Naive thymus-derived CD4-positive, alpha-beta T cell (primary cell): ENCODE measurements around the gene GPR25. TPM values are rescaled to one million over a fixed set of nuclear protein-coding genes. Genes with fewer than 3 reads are reported as not detected.

ENCODE experiments used
- ATAC-seq: fragments of 150-1000 bp; cut with Tn5 transposase; 2 replicates; pipeline ENCODE4 v1.10.0; 2021; ENCODE audit warnings: mild to moderate bottlenecking, moderate library complexity
- CTCF ChIA-PET: fragments of 350-600 bp; sonication (Branson Sonifier 250); formaldehyde crosslinking; loops from one replicate; lab custom pipeline; 2021; ENCODE audit warnings: antibody characterized with exemption; lab: Charles Lee
- POLR2A ChIA-PET: fragments of 350-600 bp; sonication (Branson Sonifier 250); formaldehyde crosslinking; loops from one replicate; lab custom pipeline; 2021; ENCODE audit warnings: antibody characterized with exemption, inconsistent platforms; lab: Charles Lee
- DNase-seq, 9 donors: peaks; one replicate each; pipeline versions ENCODE4 v3.0.0 to v3.0.0-alpha.2; 2020 to 2022; ENCODE audit warnings: mixed read lengths in 1 of 9
- H3K27ac ChIP-seq: one replicate; pipeline ENCODE4 v1.7.0; 2013; ENCODE audit warnings: mild to moderate bottlenecking, low read depth, low read length, moderate library complexity
- H3K27me3 ChIP-seq, 2 donors: one replicate each; pipeline ENCODE4 v1.7.0; 2013; ENCODE audit warnings: low read length in 2 of 2, mild to moderate bottlenecking in 2 of 2, moderate library complexity in 2 of 2; ENCODE audit not compliant: control insufficient read depth in 2 of 2, insufficient read depth in 2 of 2
- H3K36me3 ChIP-seq, 3 experiments: 1 replicate in 2 of 3; 2 replicates in 1 of 3; pipeline ENCODE4 v1.7.0; 2013; ENCODE audit warnings: low read length in 3 of 3, mild to moderate bottlenecking in 3 of 3, moderate library complexity in 1 of 3; ENCODE audit not compliant: insufficient read depth in 3 of 3, control insufficient read depth in 2 of 3
- H3K4me1 ChIP-seq, 2 donors: one replicate each; pipeline ENCODE4 v1.7.0; 2013; ENCODE audit warnings: low read length in 2 of 2, mild to moderate bottlenecking in 2 of 2, moderate library complexity in 1 of 2; ENCODE audit not compliant: control insufficient read depth in 2 of 2, insufficient read depth in 2 of 2
- H3K4me3 ChIP-seq: 2 replicates; pipeline ENCODE4 v1.7.0; 2013; ENCODE audit warnings: mild to moderate bottlenecking, low read length
- H3K9me3 ChIP-seq, 3 experiments: 1 replicate in 2 of 3; 2 replicates in 1 of 3; pipeline ENCODE4 v1.7.0; 2013; ENCODE audit warnings: low read length in 3 of 3; ENCODE audit not compliant: control insufficient read depth in 2 of 3
- H3K27ac Mint-ChIP-seq, 9 donors: one replicate each; pipeline ENCODE4 v1.8.0; 2020 to 2022; ENCODE audit warnings: mixed read lengths in 9 of 9, mild to moderate bottlenecking in 8 of 9, moderate library complexity in 5 of 9, inconsistent platforms in 2 of 9
- H3K27me3 Mint-ChIP-seq, 5 donors: one replicate each; pipeline ENCODE4 v1.8.0; 2021 to 2022; ENCODE audit warnings: mixed read lengths in 5 of 5, mild to moderate bottlenecking in 1 of 5
- H3K36me3 Mint-ChIP-seq, 5 donors: one replicate each; pipeline ENCODE4 v1.8.0; 2020 to 2022; ENCODE audit warnings: mixed read lengths in 5 of 5, mild to moderate bottlenecking in 3 of 5, inconsistent platforms in 1 of 5
- H3K4me1 Mint-ChIP-seq, 7 donors: one replicate each; pipeline ENCODE4 v1.8.0; 2020 to 2022; ENCODE audit warnings: mixed read lengths in 7 of 7, mild to moderate bottlenecking in 3 of 7, inconsistent platforms in 1 of 7
- H3K4me3 Mint-ChIP-seq, 10 donors: one replicate each; pipeline ENCODE4 v1.8.0; 2020 to 2022; ENCODE audit warnings: mild to moderate bottlenecking in 10 of 10, mixed read lengths in 10 of 10, moderate library complexity in 6 of 10, inconsistent platforms in 2 of 10
- H3K9me3 Mint-ChIP-seq, 11 donors: one replicate each; pipeline ENCODE4 v1.8.0; 2020 to 2022; ENCODE audit warnings: mixed read lengths in 11 of 11, mild to moderate bottlenecking in 4 of 11, inconsistent platforms in 1 of 11, moderate library complexity in 1 of 11
- intact Hi-C, 2 donors: fragments of 100-400 bp; cut with micrococcal nuclease; formaldehyde crosslinking; loops; one replicate each; pipeline ENCODE4 v1.15.1; 2023
- polyA plus RNA-seq, 2 donors: library from polyadenylated mRNA; unstranded; fragments of 300-500 nt; fragmentation: Illumina TruSeq; gene quantifications; one replicate each; pipeline ENCODE4 v1.2.3, GENCODE V29; 2021
- total RNA-seq, 6 experiments: library from RNA in 5 of 6; stranded (reverse) in 5 of 6; gene quantifications; 1 replicate in 5 of 6; 2 replicates in 1 of 6; pipeline ENCODE4 v1.2.3 and lab custom pipeline; 2021 to 2026

The GPR25 gene
- total and polyA plus RNA-seq, 7 experiments from 2014 or later: 0.48 to 1.8 (median 0.99) TPM; not detected in 1

DNA sequence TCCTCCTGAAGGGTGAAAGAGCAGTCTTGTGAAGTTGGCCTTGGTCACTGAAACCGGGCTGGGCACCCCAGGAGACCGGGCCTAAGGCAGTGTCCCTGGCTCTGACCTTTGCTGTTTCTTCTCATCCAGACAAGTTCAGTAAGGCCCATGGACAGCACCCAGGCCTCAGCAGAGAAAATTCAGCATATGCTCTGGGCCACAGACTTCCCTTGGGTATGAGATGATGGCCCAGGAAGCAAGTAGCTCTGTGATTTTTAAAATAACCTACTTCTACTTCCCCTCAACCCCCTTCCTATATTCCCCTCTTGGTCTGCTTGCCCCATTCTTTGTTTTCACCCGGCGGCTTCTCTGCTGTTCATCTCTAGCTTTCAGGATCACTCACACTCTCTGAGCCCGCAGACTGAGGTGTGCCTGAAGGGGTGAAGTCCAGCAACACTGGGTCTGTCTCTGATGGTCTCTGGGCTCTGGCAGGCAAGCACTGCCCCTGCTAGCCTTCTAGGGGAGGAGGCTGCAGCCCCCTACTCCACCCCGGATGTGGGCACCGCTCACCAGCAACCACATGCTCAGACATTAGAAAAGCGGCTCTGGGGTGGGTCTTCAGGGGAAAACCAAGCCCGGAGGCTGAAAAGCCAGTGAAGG, 2.9 kb upstream of the GPR25 start:
- ChIA-PET CTCF (no interaction called here), POLR2A (no interaction called here)
- Mint-ChIP-seq H3K27me3 (peaks cover 22 to 57% (median 25%) of the 10 kb centered on the region in 5 donors), H3K36me3 (peaks cover 0 to 4% (median 0%) of the 10 kb centered on the region in 5 donors), H3K4me1 (peaks cover 8 to 34% (median 15%) of the 10 kb centered on the region in 7 donors), H3K27ac (peak overlapping the region in 2 of 9 donors; percentile 28), H3K4me3 (no peak overlapping the region), H3K9me3 (no peaks in the 10 kb centered on the region)
- Histone ChIP-seq H3K9me3 (no peaks in the 10 kb centered on the region), H3K27me3 (no peaks in the 10 kb centered on the region), H3K4me1 (peaks cover 7 to 31% of the 10 kb centered on the region in 2 donors), H3K4me3 (no peak overlapping the region), H3K36me3 (no peaks in the 10 kb centered on the region), H3K27ac (no peak overlapping the region)
- intact Hi-C loops: no loop called here
- no peak for DNase-seq
- peak; percentile 28 for ATAC-seq

DNA sequence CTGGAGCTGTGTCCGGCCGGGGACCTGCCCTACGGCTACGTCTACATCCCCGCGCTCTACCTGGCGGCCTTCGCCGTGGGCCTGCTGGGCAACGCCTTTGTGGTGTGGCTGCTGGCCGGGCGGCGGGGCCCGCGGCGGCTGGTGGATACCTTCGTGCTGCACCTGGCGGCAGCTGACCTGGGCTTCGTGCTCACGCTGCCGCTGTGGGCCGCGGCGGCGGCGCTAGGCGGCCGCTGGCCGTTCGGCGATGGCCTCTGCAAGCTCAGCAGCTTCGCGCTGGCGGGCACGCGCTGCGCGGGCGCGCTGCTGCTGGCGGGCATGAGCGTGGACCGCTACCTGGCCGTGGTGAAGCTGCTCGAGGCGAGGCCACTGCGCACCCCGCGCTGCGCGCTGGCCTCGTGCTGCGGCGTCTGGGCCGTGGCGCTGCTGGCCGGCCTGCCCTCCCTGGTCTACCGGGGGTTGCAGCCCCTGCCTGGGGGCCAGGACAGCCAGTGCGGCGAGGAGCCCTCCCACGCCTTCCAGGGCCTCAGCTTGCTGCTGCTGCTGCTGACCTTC, 412 bp downstream of the GPR25 start:
- Histone ChIP-seq H3K36me3 (no peaks in the 10 kb centered on the region), H3K4me3 (no peak overlapping the region), H3K27ac (no peak overlapping the region), H3K4me1 (peaks cover 20 to 34% of the 10 kb centered on the region in 2 donors), H3K27me3 (no peaks in the 10 kb centered on the region), H3K9me3 (no peaks in the 10 kb centered on the region)
- peak overlapping the region in 7 of 10 donors; percentile 22 to 70 (median 66) for H3K4me3 Mint-ChIP-seq
- ChIA-PET POLR2A (no interaction called here), CTCF (interaction anchor here (0.8 kb wide), 1 partner anchor 251 kb away, joined by 3 read pairs; no protein-coding TSS in a partner anchor)
- intact Hi-C loops: no loop called here
- ATAC-seq: peak; percentile 13
- DNase-seq: no peak
- peaks cover 3 to 45% (median 28%) of the 10 kb centered on the region in 7 donors for H3K4me1 Mint-ChIP-seq
- no peaks in the 10 kb centered on the region for H3K36me3 Mint-ChIP-seq
- H3K9me3 Mint-ChIP-seq: no peaks in the 10 kb centered on the region
- H3K27me3 Mint-ChIP-seq: peaks cover 24 to 62% (median 30%) of the 10 kb centered on the region in 5 donors
- H3K27ac Mint-ChIP-seq: no peak overlapping the region

DNA sequence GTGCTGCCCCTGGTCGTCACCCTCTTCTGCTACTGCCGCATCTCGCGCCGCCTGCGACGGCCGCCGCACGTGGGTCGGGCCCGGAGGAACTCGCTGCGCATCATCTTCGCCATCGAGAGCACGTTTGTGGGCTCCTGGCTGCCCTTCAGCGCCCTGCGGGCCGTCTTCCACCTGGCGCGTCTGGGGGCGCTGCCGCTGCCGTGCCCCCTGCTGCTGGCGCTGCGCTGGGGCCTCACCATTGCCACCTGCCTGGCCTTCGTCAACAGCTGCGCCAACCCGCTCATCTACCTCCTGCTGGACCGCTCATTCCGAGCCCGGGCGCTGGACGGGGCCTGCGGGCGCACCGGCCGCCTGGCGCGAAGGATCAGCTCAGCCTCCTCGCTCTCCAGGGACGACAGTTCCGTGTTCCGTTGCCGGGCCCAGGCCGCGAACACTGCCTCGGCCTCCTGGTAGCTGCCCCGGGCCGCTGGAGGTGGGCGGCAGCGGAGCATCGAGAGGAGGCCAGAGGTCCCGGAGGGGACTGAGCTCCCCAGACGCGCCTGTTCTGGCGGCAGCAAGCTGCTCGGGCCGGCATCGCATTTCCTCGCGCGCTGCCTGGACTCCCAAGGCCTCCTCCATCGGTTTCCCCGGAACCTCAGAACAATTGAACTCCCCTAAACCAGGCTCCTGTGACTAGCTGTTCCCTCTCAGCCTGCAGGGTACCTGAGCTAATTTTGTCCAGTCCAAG, 1.1 kb downstream of the GPR25 start:
- Mint-ChIP-seq H3K27ac (no peak overlapping the region), H3K36me3 (no peaks in the 10 kb centered on the region), H3K4me1 (peaks cover 6 to 52% (median 33%) of the 10 kb centered on the region in 7 donors), H3K27me3 (peaks cover 24 to 68% (median 30%) of the 10 kb centered on the region in 5 donors), H3K4me3 (peak overlapping the region; percentile 22 to 82 (median 68)), H3K9me3 (no peaks in the 10 kb centered on the region)
- peak; percentile 31 for ATAC-seq
- H3K27ac ChIP-seq: no peak overlapping the region
- H3K4me3 ChIP-seq: no peak overlapping the region
- CTCF ChIA-PET: interaction anchor here (0.8 to 0.9 kb wide), 2 partner anchors 11 to 252 kb away, joined by 3 read pairs; no protein-coding TSS in a partner anchor
- no peaks in the 10 kb centered on the region for H3K9me3 ChIP-seq
- no peaks in the 10 kb centered on the region for H3K27me3 ChIP-seq
- no peak for DNase-seq
- H3K36me3 ChIP-seq: no peaks in the 10 kb centered on the region
- peaks cover 25 to 38% of the 10 kb centered on the region in 2 donors for H3K4me1 ChIP-seq
- intact Hi-C loops: no loop called here
- POLR2A ChIA-PET: no interaction called here

DNA sequence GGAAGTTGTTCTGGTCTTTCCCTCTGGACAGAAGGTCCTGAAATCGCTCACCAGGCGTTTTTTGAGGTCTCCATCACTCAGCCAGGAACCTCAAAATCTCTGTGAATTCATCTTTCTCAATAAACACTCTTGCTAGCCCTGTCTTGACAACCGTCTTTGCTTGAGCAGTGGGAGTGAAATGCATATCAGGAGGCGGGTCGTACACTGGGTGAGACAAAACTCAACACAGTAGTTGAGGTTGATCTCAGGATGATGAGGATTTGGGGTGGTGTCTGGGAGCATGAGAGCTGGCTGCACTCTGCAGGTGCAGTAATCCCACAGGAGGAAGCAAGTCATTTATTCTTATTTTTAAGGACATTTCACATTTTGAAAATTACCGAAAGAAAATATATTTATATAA, 1.9 kb downstream of the GPR25 start:
- CTCF ChIA-PET: interaction anchor here (0.9 kb wide), 1 partner anchor 12 kb away, joined by 3 read pairs; no protein-coding TSS in a partner anchor
- Mint-ChIP-seq H3K36me3 (no peaks in the 10 kb centered on the region), H3K4me3 (peak overlapping the region in 8 of 10 donors; percentile 4 to 68 (median 29)), H3K27ac (peak overlapping the region in 1 of 9 donors; percentile 18), H3K4me1 (peaks cover 6 to 52% (median 33%) of the 10 kb centered on the region in 7 donors), H3K27me3 (peaks cover 24 to 66% (median 30%) of the 10 kb centered on the region in 5 donors), H3K9me3 (no peaks in the 10 kb centered on the region)
- H3K27ac ChIP-seq: no peak overlapping the region
- ATAC-seq (no peak), DNase-seq (no peak)
- H3K4me3 ChIP-seq: no peak overlapping the region
- intact Hi-C loops: no loop called here
- H3K4me1 ChIP-seq: peaks cover 25 to 32% of the 10 kb centered on the region in 2 donors
- POLR2A ChIA-PET: no interaction called here
- H3K9me3 ChIP-seq: no peaks in the 10 kb centered on the region
- H3K27me3 ChIP-seq: no peaks in the 10 kb centered on the region
- no peaks in the 10 kb centered on the region for H3K36me3 ChIP-seq

DNA sequence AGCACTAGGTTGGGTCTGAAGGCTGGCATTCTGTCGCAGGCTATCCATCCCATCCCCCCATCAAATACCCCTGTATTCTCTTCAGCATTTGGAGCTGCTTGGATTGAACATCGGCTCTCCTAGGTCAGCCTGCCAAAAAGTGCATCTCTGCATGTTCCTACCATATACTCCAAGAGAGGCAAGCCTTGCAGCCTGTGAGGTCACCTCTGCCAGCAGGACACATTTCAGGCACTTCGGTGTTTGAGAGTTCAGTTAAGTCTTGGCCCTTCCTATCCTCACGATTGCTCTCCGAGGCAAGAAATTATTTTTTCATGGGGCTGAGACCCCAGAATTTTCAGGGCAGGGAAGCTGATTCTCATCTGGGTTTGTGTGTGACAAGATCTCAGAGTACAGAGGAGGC, 2.6 kb downstream of the GPR25 start:
- DNase-seq (no peak), ATAC-seq (no peak)
- Histone ChIP-seq H3K9me3 (no peaks in the 10 kb centered on the region), H3K4me1 (peaks cover 25% of the 10 kb centered on the region in 2 donors), H3K27me3 (no peaks in the 10 kb centered on the region), H3K27ac (no peak overlapping the region), H3K36me3 (no peaks in the 10 kb centered on the region), H3K4me3 (no peak overlapping the region)
- ChIA-PET CTCF (no interaction called here), POLR2A (no interaction called here)
- Mint-ChIP-seq H3K27ac (no peak overlapping the region), H3K27me3 (peaks cover 24 to 73% (median 30%) of the 10 kb centered on the region in 5 donors), H3K9me3 (no peaks in the 10 kb centered on the region), H3K4me3 (peak overlapping the region in 4 of 10 donors; percentile 3 to 68 (median 23)), H3K4me1 (peaks cover 6 to 52% (median 33%) of the 10 kb centered on the region in 7 donors), H3K36me3 (no peaks in the 10 kb centered on the region)
- intact Hi-C loops: no loop called here

DNA sequence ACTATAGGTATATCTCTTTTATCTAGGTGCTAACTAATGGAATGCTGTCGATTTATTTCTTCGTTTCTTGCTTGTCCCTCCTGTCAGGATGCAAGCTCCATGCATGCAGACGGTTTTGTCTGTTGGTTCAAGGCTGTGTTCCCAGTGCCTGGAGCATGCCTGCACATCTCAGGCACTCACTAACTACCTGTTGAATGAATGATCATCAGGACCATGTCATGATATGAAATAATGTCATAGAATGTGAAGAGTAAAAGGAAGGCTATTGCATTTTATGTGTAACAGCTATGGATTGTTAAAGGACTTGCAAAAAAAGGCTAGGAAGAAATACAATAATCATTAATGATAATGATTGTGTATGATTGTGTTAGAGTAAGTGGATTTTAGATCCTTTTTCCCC, 4.2 kb downstream of the GPR25 start:
- peaks cover 13 to 25% of the 10 kb centered on the region in 2 donors for H3K4me1 ChIP-seq
- Mint-ChIP-seq H3K4me1 (peaks cover 6 to 43% (median 30%) of the 10 kb centered on the region in 7 donors), H3K9me3 (no peaks in the 10 kb centered on the region), H3K4me3 (peak overlapping the region in 3 of 10 donors; percentile 16 to 52 (median 34)), H3K27me3 (peaks cover 13 to 71% (median 21%) of the 10 kb centered on the region in 5 donors), H3K36me3 (no peaks in the 10 kb centered on the region), H3K27ac (peak overlapping the region in 1 of 9 donors; percentile 37)
- H3K9me3 ChIP-seq: no peaks in the 10 kb centered on the region
- no peaks in the 10 kb centered on the region for H3K36me3 ChIP-seq
- DNase-seq: no peak
- H3K4me3 ChIP-seq: no peak overlapping the region
- no peaks in the 10 kb centered on the region for H3K27me3 ChIP-seq
- intact Hi-C loops: no loop called here
- CTCF ChIA-PET: interaction anchor here (0.6 kb wide), 2 partner anchors 14 to 320 kb away, joined by 3 to 6 read pairs; no protein-coding TSS in a partner anchor
- POLR2A ChIA-PET: interaction anchor here (0.6 to 1.1 kb wide), 2 partner anchors 9 to 637 kb away, joined by 3 to 5 read pairs; no protein-coding TSS in a partner anchor
- no peak for ATAC-seq
- no peak overlapping the region for H3K27ac ChIP-seq
